ENCODE data around the gene NCBP3.
"Not testable (repeated sequence)": the region's sequence is repeated elsewhere in the genome, so short reads cannot be mapped to it uniquely, and the experiment has no call there.

The NCBP3 gene

GRCh38 chr17:3785323-3785722, 60.7 kb downstream of the NCBP3 start:
- H3K4me1 ChIP-seq (ENCODE audit: insufficient read depth, low read length); H3K36me3 ChIP-seq (ENCODE audit: insufficient read depth, low read length); H3K9me3 ChIP-seq (ENCODE audit: control insufficient read depth, insufficient read depth, low read length); H3K9ac ChIP-seq (ENCODE audit: low read depth, low read length): not testable (repeated sequence)

- no peak overlapping the region for H3K9ac ChIP-seq (ENCODE audit: low read depth, low read length)
- H3K36me3 ChIP-seq (ENCODE audit: insufficient read depth, low read length) = no peaks in the 10 kb centered on the region
- H3K4me1 ChIP-seq (ENCODE audit: insufficient read depth, low read length) = no peaks in the 10 kb centered on the region
- H3K9me3 ChIP-seq (ENCODE audit: control insufficient read depth, insufficient read depth, low read length) = no peaks in the 10 kb centered on the region
These were observed 63.3 kb downstream of the NCBP3 start for GRCh38 chr17:3782751-3783150.

GRCh38 chr17:3780986-3781385, 65.1 kb downstream of the NCBP3 start:
- H3K4me1 ChIP-seq (ENCODE audit: insufficient read depth, low read length) = no peaks in the 10 kb centered on the region
- no peak overlapping the region for H3K9ac ChIP-seq (ENCODE audit: low read depth, low read length)
- H3K9me3 ChIP-seq (ENCODE audit: control insufficient read depth, insufficient read depth, low read length) = no peaks in the 10 kb centered on the region
- H3K36me3 ChIP-seq (ENCODE audit: insufficient read depth, low read length) = no peaks in the 10 kb centered on the region

GRCh38 chr17:3777366-3778120, 68.5 kb downstream of the NCBP3 start:
- H3K9ac ChIP-seq (ENCODE audit: low read depth, low read length) = no peak overlapping the region
- no peaks in the 10 kb centered on the region; the same call in 1 of the 2 replicates for H3K4me1 ChIP-seq (ENCODE audit: insufficient read depth, low read length)
- no peaks in the 10 kb centered on the region for H3K9me3 ChIP-seq (ENCODE audit: control insufficient read depth, insufficient read depth, low read length)
- no peaks in the 10 kb centered on the region for H3K36me3 ChIP-seq (ENCODE audit: insufficient read depth, low read length)

GRCh38 chr17:3773966-3774365, 72.1 kb downstream of the NCBP3 start:
- no peaks in the 10 kb centered on the region for H3K9me3 ChIP-seq (ENCODE audit: control insufficient read depth, insufficient read depth, low read length)
- no peaks in the 10 kb centered on the region for H3K36me3 ChIP-seq (ENCODE audit: insufficient read depth, low read length)
- no peak overlapping the region for H3K9ac ChIP-seq (ENCODE audit: low read depth, low read length)
- peaks cover 19% of the 10 kb centered on the region for H3K4me1 ChIP-seq (ENCODE audit: insufficient read depth, low read length)

- Histone ChIP-seq H3K9ac (ENCODE audit: low read depth, low read length) (no peak overlapping the region), H3K36me3 (ENCODE audit: insufficient read depth, low read length) (no peaks in the 10 kb centered on the region), H3K9me3 (ENCODE audit: control insufficient read depth, insufficient read depth, low read length) (no peaks in the 10 kb centered on the region), H3K4me1 (ENCODE audit: insufficient read depth, low read length) (peaks cover 19% of the 10 kb centered on the region)
These were observed 72.5 kb downstream of the NCBP3 start for GRCh38 chr17:3773511-3773910.

- H3K9me3 ChIP-seq (ENCODE audit: control insufficient read depth, insufficient read depth, low read length) = no peaks in the 10 kb centered on the region
- no peak overlapping the region for H3K9ac ChIP-seq (ENCODE audit: low read depth, low read length)
- peaks cover 19% of the 10 kb centered on the region for H3K4me1 ChIP-seq (ENCODE audit: insufficient read depth, low read length)
- no peaks in the 10 kb centered on the region for H3K36me3 ChIP-seq (ENCODE audit: insufficient read depth, low read length)
These were observed 73.3 kb downstream of the NCBP3 start for GRCh38 chr17:3772764-3773163.

GRCh38 chr17:3771140-3771539, 74.9 kb downstream of the NCBP3 start:
- Histone ChIP-seq H3K4me1 (ENCODE audit: insufficient read depth, low read length) (peaks cover 19% of the 10 kb centered on the region), H3K9me3 (ENCODE audit: control insufficient read depth, insufficient read depth, low read length) (no peaks in the 10 kb centered on the region)

GRCh38 chr17:3770466-3770865, 75.6 kb downstream of the NCBP3 start:
- Histone ChIP-seq H3K9ac (ENCODE audit: low read depth, low read length) (no peak overlapping the region), H3K4me1 (ENCODE audit: insufficient read depth, low read length) (peaks cover 19% of the 10 kb centered on the region), H3K9me3 (ENCODE audit: control insufficient read depth, insufficient read depth, low read length) (no peaks in the 10 kb centered on the region), H3K36me3 (ENCODE audit: insufficient read depth, low read length) (no peaks in the 10 kb centered on the region)

More at GRCh38 chr17:3771140-3771539, 74.9 kb downstream of the NCBP3 start:
- no peak overlapping the region for H3K9ac ChIP-seq (ENCODE audit: low read depth, low read length)
- H3K36me3 ChIP-seq (ENCODE audit: insufficient read depth, low read length) = no peaks in the 10 kb centered on the region

- no peak overlapping the region for H3K9ac ChIP-seq (ENCODE audit: low read depth, low read length)
- H3K36me3 ChIP-seq (ENCODE audit: insufficient read depth, low read length) = no peaks in the 10 kb centered on the region
- peaks cover 19% of the 10 kb centered on the region for H3K4me1 ChIP-seq (ENCODE audit: insufficient read depth, low read length)
- H3K9me3 ChIP-seq (ENCODE audit: control insufficient read depth, insufficient read depth, low read length) = no peaks in the 10 kb centered on the region
These were observed 77.3 kb downstream of the NCBP3 start for GRCh38 chr17:3768769-3769168.

GRCh38 chr17:3768341-3768740, 77.7 kb downstream of the NCBP3 start:
- H3K4me1 ChIP-seq (ENCODE audit: insufficient read depth, low read length) = peaks cover 19% of the 10 kb centered on the region
- no peaks in the 10 kb centered on the region for H3K9me3 ChIP-seq (ENCODE audit: control insufficient read depth, insufficient read depth, low read length)
- H3K9ac ChIP-seq (ENCODE audit: low read depth, low read length) = no peak overlapping the region
- no peaks in the 10 kb centered on the region for H3K36me3 ChIP-seq (ENCODE audit: insufficient read depth, low read length)

- no peak overlapping the region for H3K9ac ChIP-seq (ENCODE audit: low read depth, low read length)
- H3K9me3 ChIP-seq (ENCODE audit: control insufficient read depth, insufficient read depth, low read length) = no peaks in the 10 kb centered on the region
- no peaks in the 10 kb centered on the region for H3K36me3 ChIP-seq (ENCODE audit: insufficient read depth, low read length)
- H3K4me1 ChIP-seq (ENCODE audit: insufficient read depth, low read length) = peaks cover 15% of the 10 kb centered on the region
These were observed 79.3 kb downstream of the NCBP3 start for GRCh38 chr17:3766779-3767178.

GRCh38 chr17:3765981-3766380, 80.1 kb downstream of the NCBP3 start:
- Histone ChIP-seq H3K4me1 (ENCODE audit: insufficient read depth, low read length) (peaks cover 10% of the 10 kb centered on the region), H3K9ac (ENCODE audit: low read depth, low read length) (no peak overlapping the region), H3K36me3 (ENCODE audit: insufficient read depth, low read length) (no peaks in the 10 kb centered on the region), H3K9me3 (ENCODE audit: control insufficient read depth, insufficient read depth, low read length) (no peaks in the 10 kb centered on the region)

GRCh38 chr17:3763777-3764170, 82.3 kb downstream of the NCBP3 start:
- Histone ChIP-seq H3K9me3 (ENCODE audit: control insufficient read depth, insufficient read depth, low read length) (no peaks in the 10 kb centered on the region), H3K36me3 (ENCODE audit: insufficient read depth, low read length) (no peaks in the 10 kb centered on the region), H3K9ac (ENCODE audit: low read depth, low read length) (no peak overlapping the region), H3K4me1 (ENCODE audit: insufficient read depth, low read length) (no peaks in the 10 kb centered on the region)

GRCh38 chr17:3762922-3763776, 82.9 kb downstream of the NCBP3 start:
- H3K9ac ChIP-seq (ENCODE audit: low read depth, low read length) = no peak overlapping the region
- no peaks in the 10 kb centered on the region for H3K9me3 ChIP-seq (ENCODE audit: control insufficient read depth, insufficient read depth, low read length)
- no peaks in the 10 kb centered on the region for H3K36me3 ChIP-seq (ENCODE audit: insufficient read depth, low read length)
- H3K4me1 ChIP-seq (ENCODE audit: insufficient read depth, low read length) = no peaks in the 10 kb centered on the region

Measured in ES-I3 (cell line).